Measurements from ENCODE around the gene RRP8.

GRCh38 chr11:6633422-6634408 is 30.3 kb upstream of the RRP8 start:
- TF ChIP-seq CTCF (IDR thresholded peaks at IDR 0.05; ENCODE audit: insufficient read depth, low read length, poor library complexity, severe bottlenecking) = no peak
- no peak for TF ChIP-seq EZH2phosphoT487 (conservative IDR thresholded peaks at IDR 0.05; ENCODE audit: low read length)

Data from SU-DHL-6 (cell line).